ENCODE data around the gene CDC42BPA. TPM values are rescaled to one million over a fixed set of nuclear protein-coding genes. Genes with fewer than 3 reads are reported as not detected.
"Not testable (repeated sequence)": the region's sequence is repeated elsewhere in the genome, so short reads cannot be mapped to it uniquely, and the experiment has no call there.

CDC42BPA gene
- total RNA-seq, 1 experiment from 2014 or later: not detected

DNA sequence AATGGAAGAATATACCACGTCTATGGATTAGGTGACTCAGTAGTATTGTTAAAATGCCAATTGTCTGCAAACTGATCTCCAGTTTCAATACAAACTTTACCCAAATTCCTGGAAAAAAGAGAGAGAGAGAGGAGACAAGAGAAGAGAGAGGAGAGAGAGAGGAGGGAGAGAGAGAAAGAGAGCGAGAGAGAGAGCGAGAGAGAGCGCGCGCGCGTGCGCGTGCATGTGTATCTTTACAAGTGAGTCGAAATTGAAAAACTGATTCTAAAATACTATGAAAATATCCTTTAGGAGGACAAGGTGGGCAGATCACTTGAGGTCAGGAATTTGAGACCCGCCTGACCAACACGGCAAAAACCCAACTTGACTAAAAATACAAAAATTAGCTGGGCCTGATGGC, 65.2 kb downstream of the CDC42BPA start:
- Histone ChIP-seq H3K4me2 (ENCODE audit: low read depth, low read length, poor library complexity, severe bottlenecking) (no peak overlapping the region), H3K36me3 (ENCODE audit: insufficient read depth, low read length) (no peaks in the 10 kb centered on the region), H3K9ac (ENCODE audit: low read length) (no peak overlapping the region), H3K9me2 (replicated peaks; ENCODE audit: insufficient read depth, low read length) (no peaks in the 10 kb centered on the region), H3K9me3 (ENCODE audit: low read length) (no peaks in the 10 kb centered on the region), H3K79me2 (ENCODE audit: low read length) (no peaks in the 10 kb centered on the region), H3K27ac (ENCODE audit: low read length) (no peak overlapping the region), H4K20me1 (ENCODE audit: insufficient read depth, low read depth, low read length) (no peaks in the 10 kb centered on the region), H3K4me3 (ENCODE audit: low read length) (no peak overlapping the region), H2AFZ (ENCODE audit: low read length) (no peak overlapping the region), H3K4me1 (ENCODE audit: low read length) (no peaks in the 10 kb centered on the region), H3K27me3 (ENCODE audit: low read length) (no peaks in the 10 kb centered on the region)
- no peak for DNase-seq

DNA sequence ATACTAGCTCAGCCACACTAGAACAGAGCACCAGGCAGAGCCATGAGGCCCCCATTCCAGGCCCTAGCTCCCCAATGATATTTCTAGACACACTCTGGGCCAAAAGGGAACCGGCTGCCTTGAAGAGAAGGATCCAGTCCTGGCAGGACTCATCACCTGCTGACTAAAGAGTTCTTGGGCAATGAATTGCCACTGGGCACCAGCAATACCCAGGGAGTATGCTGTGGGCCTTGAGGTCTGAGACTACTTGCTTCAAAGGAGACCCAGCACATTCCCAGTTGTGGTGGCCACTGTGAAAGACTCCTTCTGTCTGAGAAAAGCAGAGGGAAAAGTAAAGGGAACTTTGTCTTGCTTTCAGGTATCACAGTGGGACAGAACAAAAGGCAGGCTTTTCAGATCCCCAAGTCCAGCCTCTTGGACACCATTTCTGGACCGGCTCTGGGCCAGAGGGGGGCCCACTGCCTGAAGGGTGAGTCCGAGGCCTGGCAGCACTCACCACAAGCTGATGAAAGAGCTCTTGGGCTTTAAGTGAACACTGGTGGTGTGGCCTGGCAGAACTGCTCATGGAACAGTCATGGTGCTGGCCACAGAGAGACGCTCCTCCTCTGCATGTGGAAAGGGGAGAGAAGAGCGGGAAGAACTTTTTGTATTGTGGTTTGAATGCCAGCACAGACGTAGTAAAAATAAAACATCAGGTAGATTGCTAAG, 72.5 kb downstream of the CDC42BPA start:
- Histone ChIP-seq H4K20me1 (ENCODE audit: insufficient read depth, low read depth, low read length) (no peaks in the 10 kb centered on the region), H3K9me3 (ENCODE audit: low read length) (no peaks in the 10 kb centered on the region)

DNA sequence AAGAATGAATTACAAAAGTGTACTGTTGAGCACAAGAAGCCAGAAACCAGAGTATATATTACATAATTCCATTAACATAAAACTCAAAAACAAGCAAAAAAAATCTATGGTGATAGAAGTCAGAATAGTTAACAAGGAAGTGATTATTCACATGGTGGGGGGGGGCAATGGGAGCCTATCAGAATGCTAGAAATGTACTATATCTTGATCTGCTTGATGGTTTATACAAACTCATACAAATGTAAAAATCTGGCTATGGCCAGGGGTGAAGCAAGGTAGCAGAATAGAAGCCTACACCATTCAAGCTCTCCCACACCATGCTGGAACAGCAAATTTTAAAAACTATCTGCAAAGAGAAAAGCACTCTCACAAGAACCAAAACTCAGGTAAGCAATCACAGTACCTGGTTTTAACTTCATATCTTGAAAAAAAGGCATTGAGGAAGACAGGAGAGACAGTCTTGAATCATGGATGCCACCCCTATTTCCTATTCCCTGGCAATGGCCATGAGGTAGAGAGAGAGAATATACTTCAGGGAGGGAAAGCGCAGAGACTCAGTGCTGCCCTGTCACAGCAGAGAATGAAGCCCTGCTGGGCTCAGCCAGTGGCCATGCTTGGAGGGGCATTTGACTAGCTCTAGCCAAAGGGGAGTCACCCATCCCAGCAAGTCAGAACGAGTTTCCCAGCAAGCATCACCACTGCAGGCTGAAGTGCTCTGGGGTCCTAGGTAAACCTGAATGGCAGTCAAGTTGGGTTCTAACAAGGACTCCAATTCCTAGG, 73.8 kb downstream of the CDC42BPA start:
- Histone ChIP-seq H3K36me3 (ENCODE audit: insufficient read depth, low read length) (no peaks in the 10 kb centered on the region), H3K9me2 (replicated peaks; ENCODE audit: insufficient read depth, low read length) (no peaks in the 10 kb centered on the region), H3K4me1 (ENCODE audit: low read length) (no peaks in the 10 kb centered on the region), H3K4me3 (ENCODE audit: low read length) (no peak overlapping the region), H4K20me1 (ENCODE audit: insufficient read depth, low read depth, low read length) (no peaks in the 10 kb centered on the region), H3K27me3 (ENCODE audit: low read length) (no peaks in the 10 kb centered on the region), H3K27ac (ENCODE audit: low read length) (no peak overlapping the region), H3K9ac (ENCODE audit: low read length) (no peak overlapping the region), H3K4me2 (ENCODE audit: low read depth, low read length, poor library complexity, severe bottlenecking) (no peak overlapping the region), H2AFZ (ENCODE audit: low read length) (no peak overlapping the region), H3K9me3 (ENCODE audit: low read length) (no peaks in the 10 kb centered on the region), H3K79me2 (ENCODE audit: low read length) (no peaks in the 10 kb centered on the region)
- DNase-seq: no peak

More for the DNA sequence above, 72.5 kb downstream of the CDC42BPA start:
- no peak overlapping the region for H3K4me3 ChIP-seq (ENCODE audit: low read length)
- H3K9ac ChIP-seq (ENCODE audit: low read length): no peak overlapping the region
- H3K4me1 ChIP-seq (ENCODE audit: low read length): no peaks in the 10 kb centered on the region
- H3K4me2 ChIP-seq (ENCODE audit: low read depth, low read length, poor library complexity, severe bottlenecking): no peak overlapping the region
- DNase-seq: no peak
- H3K9me2 ChIP-seq (replicated peaks; ENCODE audit: insufficient read depth, low read length): no peaks in the 10 kb centered on the region
- H2AFZ ChIP-seq (ENCODE audit: low read length): no peak overlapping the region
- H3K27me3 ChIP-seq (ENCODE audit: low read length): no peaks in the 10 kb centered on the region
- H3K79me2 ChIP-seq (ENCODE audit: low read length): no peaks in the 10 kb centered on the region
- no peak overlapping the region for H3K27ac ChIP-seq (ENCODE audit: low read length)
- H3K36me3 ChIP-seq (ENCODE audit: insufficient read depth, low read length): no peaks in the 10 kb centered on the region

DNA sequence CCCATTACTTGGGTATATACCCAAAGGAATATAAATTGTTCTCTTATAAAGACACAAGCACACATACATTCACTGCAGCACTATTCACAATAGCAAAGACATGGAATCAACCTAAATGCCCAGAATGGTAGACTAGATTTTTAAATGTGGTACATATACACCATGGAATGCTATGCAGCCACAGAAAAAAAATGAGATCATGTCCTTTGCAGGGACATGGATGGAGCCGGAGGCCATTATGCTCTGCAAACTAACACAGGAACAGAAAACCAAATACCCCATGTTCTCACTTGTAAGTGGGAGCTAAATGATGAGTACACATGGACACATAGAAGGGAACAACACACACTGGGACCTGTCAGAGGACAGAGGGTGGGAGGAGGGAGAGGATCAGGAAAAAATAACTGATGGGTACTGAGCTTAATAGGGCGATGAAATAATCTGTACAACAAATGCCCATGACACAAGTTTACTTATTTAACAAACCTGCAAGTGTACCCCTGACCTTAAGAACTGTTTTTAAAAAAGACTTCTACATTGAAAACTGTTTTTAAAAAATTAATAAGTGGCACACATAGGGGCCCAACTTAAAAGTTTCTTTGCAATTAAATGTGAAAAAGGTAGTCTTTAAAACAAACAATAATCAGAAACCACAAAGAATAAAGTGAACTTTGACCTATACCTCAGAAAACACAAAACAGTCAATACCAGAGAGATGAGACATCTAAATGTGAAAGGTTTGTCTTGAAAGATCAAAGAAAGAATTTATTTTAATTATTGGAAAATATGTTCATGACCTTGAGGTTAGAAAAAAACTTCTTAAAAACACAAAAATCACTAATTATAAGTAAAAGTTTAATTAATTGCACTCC, 75.2 kb downstream of the CDC42BPA start:
- Histone ChIP-seq H3K9ac (ENCODE audit: low read length) (no peak overlapping the region), H3K4me3 (ENCODE audit: low read length) (no peak overlapping the region), H3K27ac (ENCODE audit: low read length) (no peak overlapping the region), H4K20me1 (ENCODE audit: insufficient read depth, low read depth, low read length) (no peaks in the 10 kb centered on the region), H3K9me2 (replicated peaks; ENCODE audit: insufficient read depth, low read length) (no peaks in the 10 kb centered on the region), H3K9me3 (ENCODE audit: low read length) (no peaks in the 10 kb centered on the region), H3K79me2 (ENCODE audit: low read length) (no peaks in the 10 kb centered on the region), H3K27me3 (ENCODE audit: low read length) (no peaks in the 10 kb centered on the region), H3K4me1 (ENCODE audit: low read length) (no peaks in the 10 kb centered on the region), H3K4me2 (ENCODE audit: low read depth, low read length, poor library complexity, severe bottlenecking) (no peak overlapping the region), H2AFZ (ENCODE audit: low read length) (no peak overlapping the region), H3K36me3 (ENCODE audit: insufficient read depth, low read length) (no peaks in the 10 kb centered on the region)
- DNase-seq: no peak

DNA sequence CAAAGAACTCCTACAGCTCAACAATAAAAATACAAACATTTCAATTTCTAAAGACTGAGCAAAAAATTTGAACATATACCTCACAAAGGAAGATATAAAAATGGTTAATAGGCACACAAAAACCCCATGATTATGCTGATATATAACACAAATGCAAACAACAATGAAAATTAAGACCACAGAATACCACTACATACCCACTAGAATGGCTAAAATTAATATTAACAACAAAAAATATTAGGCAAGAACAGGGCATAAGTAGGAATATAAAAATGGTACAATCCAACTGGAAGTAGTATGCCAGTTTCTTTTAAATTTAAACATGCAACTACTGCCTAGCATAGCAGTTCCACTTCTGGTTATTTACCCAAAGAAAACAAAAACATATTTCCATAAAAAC, 77.3 kb downstream of the CDC42BPA start:
- Histone ChIP-seq H3K9me2 (replicated peaks; ENCODE audit: insufficient read depth, low read length) (no peaks in the 10 kb centered on the region), H3K9me3 (ENCODE audit: low read length) (no peaks in the 10 kb centered on the region), H3K79me2 (ENCODE audit: low read length) (no peaks in the 10 kb centered on the region), H3K9ac (ENCODE audit: low read length) (no peak overlapping the region), H4K20me1 (ENCODE audit: insufficient read depth, low read depth, low read length) (no peaks in the 10 kb centered on the region), H3K27me3 (ENCODE audit: low read length) (no peaks in the 10 kb centered on the region), H3K4me1 (ENCODE audit: low read length) (no peaks in the 10 kb centered on the region), H2AFZ (ENCODE audit: low read length) (no peak overlapping the region), H3K4me3 (ENCODE audit: low read length) (no peak overlapping the region), H3K27ac (ENCODE audit: low read length) (no peak overlapping the region), H3K36me3 (ENCODE audit: insufficient read depth, low read length) (no peaks in the 10 kb centered on the region), H3K4me2 (ENCODE audit: low read depth, low read length, poor library complexity, severe bottlenecking) (no peak overlapping the region)
- no peak for DNase-seq

DNA sequence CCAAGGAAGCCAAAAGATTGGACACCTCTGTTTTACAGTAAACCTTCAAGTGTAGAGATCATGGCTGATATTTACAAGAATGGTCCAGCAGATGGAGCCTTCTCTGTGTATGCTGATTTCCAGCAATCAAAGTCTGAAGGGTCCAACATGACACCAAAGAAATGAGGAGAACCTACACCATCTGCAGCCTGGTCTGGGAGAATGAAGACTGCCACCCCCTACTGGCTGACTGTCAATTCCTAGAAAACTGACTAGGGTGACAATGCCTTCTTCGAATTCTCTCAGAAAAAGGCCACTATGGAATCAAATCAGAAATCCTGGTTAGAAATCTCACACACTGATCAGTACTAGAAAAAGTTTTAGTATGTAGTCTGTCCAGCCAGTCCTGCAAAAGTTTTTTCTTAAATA, 83.3 kb downstream of the CDC42BPA start:
- no peak overlapping the region for H2AFZ ChIP-seq (ENCODE audit: low read length)
- peak; percentile 77 for DNase-seq

DNA sequence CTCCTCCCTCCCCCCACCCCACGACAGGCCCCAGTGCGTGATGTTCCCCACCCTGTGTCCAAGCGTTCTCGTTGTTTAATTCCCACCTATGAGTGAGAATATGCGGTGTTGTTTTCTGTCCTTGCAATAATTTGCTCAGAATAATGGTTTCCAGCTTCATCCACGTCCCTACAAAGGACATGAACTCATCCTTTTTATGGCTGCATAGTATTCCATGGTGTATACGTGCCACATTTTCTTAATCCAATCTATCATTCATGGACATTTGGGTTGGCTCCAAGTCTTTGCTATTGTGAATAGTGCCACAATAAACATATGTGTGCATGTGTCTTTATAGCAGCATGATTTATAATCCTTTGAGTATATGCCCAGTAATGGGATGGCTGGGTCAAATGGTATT, 87.2 kb downstream of the CDC42BPA start:
- not testable (repeated sequence) for H4K20me1 ChIP-seq (ENCODE audit: insufficient read depth, low read depth, low read length); DNase-seq; H3K4me1 ChIP-seq (ENCODE audit: low read length); H3K27me3 ChIP-seq (ENCODE audit: low read length); H3K9ac ChIP-seq (ENCODE audit: low read length); H3K4me3 ChIP-seq (ENCODE audit: low read length); H3K4me2 ChIP-seq (ENCODE audit: low read depth, low read length, poor library complexity, severe bottlenecking); H3K27ac ChIP-seq (ENCODE audit: low read length); H3K36me3 ChIP-seq (ENCODE audit: insufficient read depth, low read length); H3K9me2 ChIP-seq (replicated peaks; ENCODE audit: insufficient read depth, low read length); H3K79me2 ChIP-seq (ENCODE audit: low read length); H2AFZ ChIP-seq (ENCODE audit: low read length); H3K9me3 ChIP-seq (ENCODE audit: low read length)

More for the DNA sequence above, 83.3 kb downstream of the CDC42BPA start:
- Histone ChIP-seq H4K20me1 (ENCODE audit: insufficient read depth, low read depth, low read length) (no peaks in the 10 kb centered on the region), H3K4me3 (ENCODE audit: low read length) (no peak overlapping the region), H3K27ac (ENCODE audit: low read length) (no peak overlapping the region), H3K9ac (ENCODE audit: low read length) (no peak overlapping the region), H3K9me2 (replicated peaks; ENCODE audit: insufficient read depth, low read length) (no peaks in the 10 kb centered on the region), H3K27me3 (ENCODE audit: low read length) (no peaks in the 10 kb centered on the region), H3K9me3 (ENCODE audit: low read length) (no peaks in the 10 kb centered on the region), H3K36me3 (ENCODE audit: insufficient read depth, low read length) (no peaks in the 10 kb centered on the region), H3K4me2 (ENCODE audit: low read depth, low read length, poor library complexity, severe bottlenecking) (no peak overlapping the region), H3K79me2 (ENCODE audit: low read length) (no peaks in the 10 kb centered on the region), H3K4me1 (ENCODE audit: low read length) (no peaks in the 10 kb centered on the region)

DNA sequence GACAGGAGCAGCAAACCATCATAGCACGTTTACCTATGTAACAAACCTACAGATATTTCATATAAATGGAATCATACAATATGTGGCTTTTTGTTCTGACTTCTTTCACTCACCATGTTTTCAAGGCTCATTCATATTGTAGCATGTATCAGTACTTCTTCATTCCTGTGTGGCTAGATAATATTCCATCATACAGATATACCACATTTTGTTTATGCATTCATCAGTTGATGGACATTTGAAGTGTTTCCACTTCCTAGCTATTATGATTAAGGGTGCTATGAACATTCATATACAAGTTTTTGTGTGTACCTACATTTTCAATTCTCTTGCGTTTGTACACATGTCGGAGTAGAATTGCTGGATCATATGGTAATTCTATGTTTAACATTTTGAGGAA, 90.1 kb downstream of the CDC42BPA start:
- no peaks in the 10 kb centered on the region for H3K36me3 ChIP-seq (ENCODE audit: insufficient read depth, low read length)
- H3K79me2 ChIP-seq (ENCODE audit: low read length): no peaks in the 10 kb centered on the region

More for the DNA sequence above, 90.1 kb downstream of the CDC42BPA start:
- H3K4me2 ChIP-seq (ENCODE audit: low read depth, low read length, poor library complexity, severe bottlenecking): no peak overlapping the region
- H3K27me3 ChIP-seq (ENCODE audit: low read length): no peaks in the 10 kb centered on the region
- no peak overlapping the region for H3K4me3 ChIP-seq (ENCODE audit: low read length)
- no peaks in the 10 kb centered on the region for H3K4me1 ChIP-seq (ENCODE audit: low read length)
- no peaks in the 10 kb centered on the region for H3K9me3 ChIP-seq (ENCODE audit: low read length)
- H3K27ac ChIP-seq (ENCODE audit: low read length): no peak overlapping the region
- no peaks in the 10 kb centered on the region for H3K9me2 ChIP-seq (replicated peaks; ENCODE audit: insufficient read depth, low read length)
- H3K9ac ChIP-seq (ENCODE audit: low read length): no peak overlapping the region
- H4K20me1 ChIP-seq (ENCODE audit: insufficient read depth, low read depth, low read length): no peaks in the 10 kb centered on the region
- H2AFZ ChIP-seq (ENCODE audit: low read length): no peak overlapping the region
- no peak for DNase-seq
